Measurements from ENCODE around the gene DMKN. TPM values are rescaled to one million over a fixed set of nuclear protein-coding genes. Genes with fewer than 3 reads are reported as not detected.

The DMKN gene
- total RNA-seq, 1 donor from 2014 or later: 200 TPM

- no peak for DNase-seq (ENCODE audit: low read depth)
- no peak overlapping the region for H3K4me3 ChIP-seq (ENCODE audit: low read depth, low read length)
- TF ChIP-seq CTCF (conservative IDR thresholded peaks at IDR 0.05; ENCODE audit: low read depth, low read length): no peak
Measured at GRCh38 chr19:35497406-35497805, 16.0 kb downstream of the DMKN start.

GRCh38 chr19:35495107-35496064, 18.1 kb downstream of the DMKN start:
- DNase-seq (ENCODE audit: low read depth): no peak
- peak; percentile 94 for TF ChIP-seq CTCF (conservative IDR thresholded peaks at IDR 0.05; ENCODE audit: low read depth, low read length)
- H3K4me3 ChIP-seq (ENCODE audit: low read depth, low read length): peak overlapping the region; percentile 6

GRCh38 chr19:35493971-35494370, 19.5 kb downstream of the DMKN start:
- DNase-seq (ENCODE audit: low read depth): no peak
- H3K4me3 ChIP-seq (ENCODE audit: low read depth, low read length): no peak overlapping the region
- TF ChIP-seq CTCF (conservative IDR thresholded peaks at IDR 0.05; ENCODE audit: low read depth, low read length): no peak

GRCh38 chr19:35491836-35492360, 21.6 kb downstream of the DMKN start:
- TF ChIP-seq CTCF (conservative IDR thresholded peaks at IDR 0.05; ENCODE audit: low read depth, low read length): no peak
- no peak for DNase-seq (ENCODE audit: low read depth)
- H3K4me3 ChIP-seq (ENCODE audit: low read depth, low read length): no peak overlapping the region

- no peak within 1 kb of the TSS for H3K4me3 ChIP-seq (ENCODE audit: low read depth, low read length)
- no peak for DNase-seq (ENCODE audit: low read depth)
- TF ChIP-seq CTCF (conservative IDR thresholded peaks at IDR 0.05; ENCODE audit: low read depth, low read length): no peak
Measured at GRCh38 chr19:35490364-35490763, 23.1 kb downstream of the DMKN start, which contains the start of gene KRTDAP. KRTDAP (minus strand) TSS chr19:35490464; CDS start chr19:35490442, 22 bp downstream.

- DNase-seq (ENCODE audit: low read depth): no peak
- no peak for TF ChIP-seq CTCF (conservative IDR thresholded peaks at IDR 0.05; ENCODE audit: low read depth, low read length)
- no peak overlapping the region for H3K4me3 ChIP-seq (ENCODE audit: low read depth, low read length)
Measured at GRCh38 chr19:35488677-35489076, 24.8 kb downstream of the DMKN start.

Data from epithelial cell of proximal tubule (primary cell).